Measurements from ENCODE around the gene FOSL1.

DNA sequence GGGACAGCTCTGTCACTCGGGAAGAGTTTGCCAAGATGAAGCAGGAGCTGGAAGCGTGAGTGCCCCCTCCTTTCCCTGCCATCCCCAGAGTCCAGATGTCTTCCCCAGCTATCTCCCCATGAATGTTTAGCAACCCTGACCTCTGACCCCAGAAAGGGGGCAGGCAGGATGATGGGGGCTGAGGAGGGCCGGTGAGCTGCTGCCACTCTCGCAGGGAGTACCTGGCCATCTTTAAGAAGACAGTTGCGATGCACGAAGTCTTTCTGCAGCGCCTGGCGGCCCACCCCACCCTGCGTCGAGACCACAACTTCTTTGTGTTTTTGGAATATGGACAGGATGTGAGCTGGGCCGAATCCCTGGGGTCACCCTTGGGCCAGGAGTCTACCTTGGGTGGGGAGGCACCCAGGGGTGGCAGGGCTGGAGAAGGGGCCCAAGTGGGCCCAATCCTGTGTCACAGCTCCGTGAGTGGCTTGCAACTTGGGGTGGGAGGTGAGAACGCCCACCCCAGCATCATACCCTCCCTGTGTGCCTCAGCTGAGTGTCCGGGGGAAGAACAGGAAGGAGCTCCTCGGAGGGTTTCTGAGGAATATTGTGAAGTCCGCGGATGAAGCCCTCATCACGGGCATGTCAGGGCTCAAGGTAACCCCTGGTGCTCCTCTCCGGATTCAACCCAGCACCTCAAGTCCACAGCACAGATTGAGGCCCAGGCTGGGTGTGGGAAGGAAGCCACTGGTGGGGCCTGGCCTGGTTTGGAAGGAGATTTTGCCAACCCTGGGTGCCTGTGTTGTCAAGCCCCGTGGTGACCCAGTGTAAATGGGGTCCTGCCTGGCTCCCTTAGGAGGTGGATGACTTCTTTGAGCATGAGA lies 49.7 kb downstream of the FOSL1 start:
- TF ChIP-seq, protein P1, sequence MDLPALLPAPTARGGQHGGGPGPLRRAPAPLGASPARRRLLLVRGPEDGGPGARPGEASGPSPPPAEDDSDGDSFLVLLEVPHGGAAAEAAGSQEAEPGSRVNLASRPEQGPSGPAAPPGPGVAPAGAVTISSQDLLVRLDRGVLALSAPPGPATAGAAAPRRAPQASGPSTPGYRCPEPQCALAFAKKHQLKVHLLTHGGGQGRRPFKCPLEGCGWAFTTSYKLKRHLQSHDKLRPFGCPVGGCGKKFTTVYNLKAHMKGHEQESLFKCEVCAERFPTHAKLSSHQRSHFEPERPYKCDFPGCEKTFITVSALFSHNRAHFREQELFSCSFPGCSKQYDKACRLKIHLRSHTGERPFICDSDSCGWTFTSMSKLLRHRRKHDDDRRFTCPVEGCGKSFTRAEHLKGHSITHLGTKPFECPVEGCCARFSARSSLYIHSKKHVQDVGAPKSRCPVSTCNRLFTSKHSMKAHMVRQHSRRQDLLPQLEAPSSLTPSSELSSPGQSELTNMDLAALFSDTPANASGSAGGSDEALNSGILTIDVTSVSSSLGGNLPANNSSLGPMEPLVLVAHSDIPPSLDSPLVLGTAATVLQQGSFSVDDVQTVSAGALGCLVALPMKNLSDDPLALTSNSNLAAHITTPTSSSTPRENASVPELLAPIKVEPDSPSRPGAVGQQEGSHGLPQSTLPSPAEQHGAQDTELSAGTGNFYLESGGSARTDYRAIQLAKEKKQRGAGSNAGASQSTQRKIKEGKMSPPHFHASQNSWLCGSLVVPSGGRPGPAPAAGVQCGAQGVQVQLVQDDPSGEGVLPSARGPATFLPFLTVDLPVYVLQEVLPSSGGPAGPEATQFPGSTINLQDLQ (CRISPR knock-in tag; IDR thresholded peaks at IDR 0.05): no peak
- TF ChIP-seq ZNF557 (CRISPR knock-in tag; IDR thresholded peaks at IDR 0.05): no peak
- no peak for TF ChIP-seq CHD4 (IDR thresholded peaks at IDR 0.05; ENCODE audit: borderline replicate concordance, low read length)
- TF ChIP-seq, protein P2, sequence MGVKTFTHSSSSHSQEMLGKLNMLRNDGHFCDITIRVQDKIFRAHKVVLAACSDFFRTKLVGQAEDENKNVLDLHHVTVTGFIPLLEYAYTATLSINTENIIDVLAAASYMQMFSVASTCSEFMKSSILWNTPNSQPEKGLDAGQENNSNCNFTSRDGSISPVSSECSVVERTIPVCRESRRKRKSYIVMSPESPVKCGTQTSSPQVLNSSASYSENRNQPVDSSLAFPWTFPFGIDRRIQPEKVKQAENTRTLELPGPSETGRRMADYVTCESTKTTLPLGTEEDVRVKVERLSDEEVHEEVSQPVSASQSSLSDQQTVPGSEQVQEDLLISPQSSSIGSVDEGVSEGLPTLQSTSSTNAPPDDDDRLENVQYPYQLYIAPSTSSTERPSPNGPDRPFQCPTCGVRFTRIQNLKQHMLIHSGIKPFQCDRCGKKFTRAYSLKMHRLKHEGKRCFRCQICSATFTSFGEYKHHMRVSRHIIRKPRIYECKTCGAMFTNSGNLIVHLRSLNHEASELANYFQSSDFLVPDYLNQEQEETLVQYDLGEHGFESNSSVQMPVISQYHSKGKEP (CRISPR knock-in tag; IDR thresholded peaks at IDR 0.05): no peak
- TF ChIP-seq, protein P3, sequence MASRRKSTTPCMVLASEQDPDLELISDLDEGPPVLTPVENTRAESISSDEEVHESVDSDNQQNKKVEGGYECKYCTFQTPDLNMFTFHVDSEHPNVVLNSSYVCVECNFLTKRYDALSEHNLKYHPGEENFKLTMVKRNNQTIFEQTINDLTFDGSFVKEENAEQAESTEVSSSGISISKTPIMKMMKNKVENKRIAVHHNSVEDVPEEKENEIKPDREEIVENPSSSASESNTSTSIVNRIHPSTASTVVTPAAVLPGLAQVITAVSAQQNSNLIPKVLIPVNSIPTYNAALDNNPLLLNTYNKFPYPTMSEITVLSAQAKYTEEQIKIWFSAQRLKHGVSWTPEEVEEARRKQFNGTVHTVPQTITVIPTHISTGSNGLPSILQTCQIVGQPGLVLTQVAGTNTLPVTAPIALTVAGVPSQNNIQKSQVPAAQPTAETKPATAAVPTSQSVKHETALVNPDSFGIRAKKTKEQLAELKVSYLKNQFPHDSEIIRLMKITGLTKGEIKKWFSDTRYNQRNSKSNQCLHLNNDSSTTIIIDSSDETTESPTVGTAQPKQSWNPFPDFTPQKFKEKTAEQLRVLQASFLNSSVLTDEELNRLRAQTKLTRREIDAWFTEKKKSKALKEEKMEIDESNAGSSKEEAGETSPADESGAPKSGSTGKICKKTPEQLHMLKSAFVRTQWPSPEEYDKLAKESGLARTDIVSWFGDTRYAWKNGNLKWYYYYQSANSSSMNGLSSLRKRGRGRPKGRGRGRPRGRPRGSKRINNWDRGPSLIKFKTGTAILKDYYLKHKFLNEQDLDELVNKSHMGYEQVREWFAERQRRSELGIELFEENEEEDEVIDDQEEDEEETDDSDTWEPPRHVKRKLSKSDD (CRISPR knock-in tag; IDR thresholded peaks at IDR 0.05; ENCODE audit: low read depth): no peak
- no peak for TF ChIP-seq FOXA1 (IDR thresholded peaks at IDR 0.05)
- no peak for TF ChIP-seq FOXA1 (CRISPR knock-in tag; IDR thresholded peaks at IDR 0.05)
- no peak for TF ChIP-seq MAFK (conservative IDR thresholded peaks at IDR 0.05 in 1 of 2, IDR thresholded peaks at IDR 0.05 in 1 of 2; ENCODE audit: low read length in 2 of 2)
- TF ChIP-seq, protein P4, sequence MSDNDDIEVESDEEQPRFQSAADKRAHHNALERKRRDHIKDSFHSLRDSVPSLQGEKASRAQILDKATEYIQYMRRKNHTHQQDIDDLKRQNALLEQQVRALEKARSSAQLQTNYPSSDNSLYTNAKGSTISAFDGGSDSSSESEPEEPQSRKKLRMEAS (IDR thresholded peaks at IDR 0.05): no peak
